ENCODE data around the gene GALNT12. TPM values are rescaled to one million over a fixed set of nuclear protein-coding genes. Genes with fewer than 3 reads are reported as not detected.

GALNT12 gene
- total RNA-seq, 1 donor from 2014 or later, result 46.5 TPM

- H3K4me3 Mint-ChIP-seq, result no peak overlapping the region
- H3K9me3 Mint-ChIP-seq, result no peaks in the 10 kb centered on the region
- Histone ChIP-seq H3F3A (ENCODE audit: low read depth) (no peaks in the 10 kb centered on the region), H2AFZ (replicated peaks) (no peak overlapping the region), H4K20me1 (ENCODE audit: low read depth) (no peaks in the 10 kb centered on the region), H3K4me1 (no peaks in the 10 kb centered on the region), H3K79me2 (ENCODE audit: low read depth) (no peaks in the 10 kb centered on the region), H3K27me3 (no peaks in the 10 kb centered on the region), H3K9ac (no peak overlapping the region), H3K36me3 (no peaks in the 10 kb centered on the region), H3K4me2 (no peak overlapping the region), H3K27ac (no peak overlapping the region), H3K4me3 (no peak overlapping the region), H3K9me3 (ENCODE audit: low read depth) (no peaks in the 10 kb centered on the region)
- TF ChIP-seq CTCF (IDR thresholded peaks at IDR 0.05) (no peak), EZH2 (IDR thresholded peaks at IDR 0.05) (no peak), EZH2phosphoT487 (IDR thresholded peaks at IDR 0.05) (no peak)
- peaks cover 7% of the 10 kb centered on the region for H3K27me3 Mint-ChIP-seq (ENCODE audit: insufficient read depth, low read depth)
- no peak overlapping the region for H3K27ac Mint-ChIP-seq
- peaks cover 9% of the 10 kb centered on the region for H3K4me1 Mint-ChIP-seq
- DNase-seq (ENCODE audit: low spot score), result no peak
- H3K36me3 Mint-ChIP-seq, result no peaks in the 10 kb centered on the region
These were observed 78.3 kb downstream of the GALNT12 start for GRCh38 chr9:98885575-98886295.

- Histone ChIP-seq H4K20me1 (ENCODE audit: low read depth) (no peaks in the 10 kb centered on the region), H3K9ac (no peak overlapping the region), H3K36me3 (no peaks in the 10 kb centered on the region), H3K4me1 (no peaks in the 10 kb centered on the region), H2AFZ (replicated peaks) (no peak overlapping the region), H3K9me3 (ENCODE audit: low read depth) (no peaks in the 10 kb centered on the region), H3K4me3 (no peak overlapping the region), H3K4me2 (no peak overlapping the region), H3F3A (ENCODE audit: low read depth) (no peaks in the 10 kb centered on the region), H3K79me2 (ENCODE audit: low read depth) (no peaks in the 10 kb centered on the region), H3K27me3 (no peaks in the 10 kb centered on the region), H3K27ac (no peak overlapping the region)
- no peaks in the 10 kb centered on the region for H3K36me3 Mint-ChIP-seq
- TF ChIP-seq EZH2 (IDR thresholded peaks at IDR 0.05) (no peak), EZH2phosphoT487 (IDR thresholded peaks at IDR 0.05) (no peak)
- H3K27me3 Mint-ChIP-seq (ENCODE audit: insufficient read depth, low read depth), result peaks cover 7% of the 10 kb centered on the region
- H3K27ac Mint-ChIP-seq, result peak overlapping the region; percentile 67
- no peak for DNase-seq (ENCODE audit: low spot score)
- H3K9me3 Mint-ChIP-seq, result no peaks in the 10 kb centered on the region
- peaks cover 9% of the 10 kb centered on the region for H3K4me1 Mint-ChIP-seq
- H3K4me3 Mint-ChIP-seq, result no peak overlapping the region
These were observed 79.3 kb downstream of the GALNT12 start for GRCh38 chr9:98886691-98887229.

GRCh38 chr9:98887918-98888510 lies 80.5 kb downstream of the GALNT12 start:
- no peaks in the 10 kb centered on the region for H3K9me3 ChIP-seq (ENCODE audit: low read depth)
- no peaks in the 10 kb centered on the region for H3F3A ChIP-seq (ENCODE audit: low read depth)
- H3K4me2 ChIP-seq, result no peak overlapping the region
- no peaks in the 10 kb centered on the region for H3K36me3 ChIP-seq
- H3K27ac ChIP-seq, result no peak overlapping the region
- peaks cover 7% of the 10 kb centered on the region for H3K27me3 Mint-ChIP-seq (ENCODE audit: insufficient read depth, low read depth)
- H3K9ac ChIP-seq, result no peak overlapping the region
- no peak for DNase-seq (ENCODE audit: low spot score)
- no peak overlapping the region for H2AFZ ChIP-seq (replicated peaks)
- H3K9me3 Mint-ChIP-seq, result no peaks in the 10 kb centered on the region
- H3K4me1 ChIP-seq, result no peaks in the 10 kb centered on the region
- TF ChIP-seq EZH2phosphoT487 (IDR thresholded peaks at IDR 0.05), result no peak
- no peak for TF ChIP-seq CTCF (IDR thresholded peaks at IDR 0.05)
- no peak for TF ChIP-seq EZH2 (IDR thresholded peaks at IDR 0.05)
- H3K4me3 ChIP-seq, result no peak overlapping the region
- H4K20me1 ChIP-seq (ENCODE audit: low read depth), result no peaks in the 10 kb centered on the region
- peaks cover 9% of the 10 kb centered on the region for H3K4me1 Mint-ChIP-seq
- no peak overlapping the region for H3K27ac Mint-ChIP-seq
- no peaks in the 10 kb centered on the region for H3K79me2 ChIP-seq (ENCODE audit: low read depth)
- no peaks in the 10 kb centered on the region for H3K36me3 Mint-ChIP-seq
- H3K4me3 Mint-ChIP-seq, result no peak overlapping the region
- H3K27me3 ChIP-seq, result no peaks in the 10 kb centered on the region

Measured in neural progenitor cell (in vitro differentiated cells).